ENCODE data around the gene MYNN. TPM values are rescaled to one million over a fixed set of nuclear protein-coding genes. Genes with fewer than 3 reads are reported as not detected.

MYNN gene
- total and polyA plus RNA-seq, 2 of the 13 experiments (the other 11 are each of a cell fraction or from before 2014, with no cell fraction given): 10.4 to 17.6 TPM

- TF ChIP-seq DMAP1 (CRISPR knock-in tag; IDR thresholded peaks at IDR 0.05) (peak; percentile 86; the same call in 1 of the 2 replicates), BRCA1 (CRISPR knock-in tag; IDR thresholded peaks at IDR 0.05) (peak; percentile 93; the same call in 1 of the 2 replicates), ZNF335 (CRISPR knock-in tag; IDR thresholded peaks at IDR 0.05) (no peak), RAD21 (CRISPR knock-in tag; IDR thresholded peaks at IDR 0.05) (peak; percentile 32; the same call in 1 of the 2 replicates), ZNF441 (CRISPR knock-in tag; IDR thresholded peaks at IDR 0.05; ENCODE audit: borderline replicate concordance) (peak; percentile 16; the same call in 1 of the 2 replicates), KLF13 (CRISPR knock-in tag; IDR thresholded peaks at IDR 0.05) (no peak), CREM (IDR thresholded peaks at IDR 0.05) (peak; percentile 93), CREM (CRISPR knock-in tag; IDR thresholded peaks at IDR 0.05) (no peak; the same call in 1 of the 2 replicates), ZNF616 (CRISPR knock-in tag; IDR thresholded peaks at IDR 0.05; ENCODE audit: low read depth) (no peak), NR2F6 (IDR thresholded peaks at IDR 0.05) (no peak), NR2F6 (CRISPR knock-in tag; IDR thresholded peaks at IDR 0.05) (no peak), STAG1 (CRISPR knock-in tag; IDR thresholded peaks at IDR 0.05) (0 out of 2 replicates have a peak, but pooled peaks have one; percentile 12), ZNF549 (CRISPR knock-in tag; IDR thresholded peaks at IDR 0.05) (no peak), RARA (CRISPR knock-in tag; IDR thresholded peaks at IDR 0.05) (peak; percentile 32; the same call in 1 of the 2 replicates), ZNF780A (CRISPR knock-in tag; IDR thresholded peaks at IDR 0.05) (peak; percentile 81; the same call in 1 of the 2 replicates), AKAP8 (CRISPR knock-in tag; IDR thresholded peaks at IDR 0.05) (no peak), MLLT10 (CRISPR knock-in tag; IDR thresholded peaks at IDR 0.05) (no peak), HDAC1 (CRISPR knock-in tag; IDR thresholded peaks at IDR 0.05) (peak; percentile 89), KDM1A (CRISPR knock-in tag; IDR thresholded peaks at IDR 0.05) (no peak), ZNF501 (CRISPR knock-in tag; IDR thresholded peaks at IDR 0.05) (peak; percentile 91), ZNF431 (CRISPR knock-in tag; IDR thresholded peaks at IDR 0.05; ENCODE audit: borderline replicate concordance, low read depth) (peak; percentile 48; the same call in 1 of the 2 replicates), ZNF160 (CRISPR knock-in tag; IDR thresholded peaks at IDR 0.05) (peak; percentile 68; the same call in 1 of the 2 replicates), MXD1 (CRISPR knock-in tag; IDR thresholded peaks at IDR 0.05) (peak; percentile 90)
- TF ChIP-seq, protein P1, sequence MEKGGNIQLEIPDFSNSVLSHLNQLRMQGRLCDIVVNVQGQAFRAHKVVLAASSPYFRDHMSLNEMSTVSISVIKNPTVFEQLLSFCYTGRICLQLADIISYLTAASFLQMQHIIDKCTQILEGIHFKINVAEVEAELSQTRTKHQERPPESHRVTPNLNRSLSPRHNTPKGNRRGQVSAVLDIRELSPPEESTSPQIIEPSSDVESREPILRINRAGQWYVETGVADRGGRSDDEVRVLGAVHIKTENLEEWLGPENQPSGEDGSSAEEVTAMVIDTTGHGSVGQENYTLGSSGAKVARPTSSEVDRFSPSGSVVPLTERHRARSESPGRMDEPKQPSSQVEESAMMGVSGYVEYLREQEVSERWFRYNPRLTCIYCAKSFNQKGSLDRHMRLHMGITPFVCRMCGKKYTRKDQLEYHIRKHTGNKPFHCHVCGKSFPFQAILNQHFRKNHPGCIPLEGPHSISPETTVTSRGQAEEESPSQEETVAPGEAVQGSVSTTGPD (CRISPR knock-in tag; IDR thresholded peaks at IDR 0.05): no peak
- TF ChIP-seq, protein P2, sequence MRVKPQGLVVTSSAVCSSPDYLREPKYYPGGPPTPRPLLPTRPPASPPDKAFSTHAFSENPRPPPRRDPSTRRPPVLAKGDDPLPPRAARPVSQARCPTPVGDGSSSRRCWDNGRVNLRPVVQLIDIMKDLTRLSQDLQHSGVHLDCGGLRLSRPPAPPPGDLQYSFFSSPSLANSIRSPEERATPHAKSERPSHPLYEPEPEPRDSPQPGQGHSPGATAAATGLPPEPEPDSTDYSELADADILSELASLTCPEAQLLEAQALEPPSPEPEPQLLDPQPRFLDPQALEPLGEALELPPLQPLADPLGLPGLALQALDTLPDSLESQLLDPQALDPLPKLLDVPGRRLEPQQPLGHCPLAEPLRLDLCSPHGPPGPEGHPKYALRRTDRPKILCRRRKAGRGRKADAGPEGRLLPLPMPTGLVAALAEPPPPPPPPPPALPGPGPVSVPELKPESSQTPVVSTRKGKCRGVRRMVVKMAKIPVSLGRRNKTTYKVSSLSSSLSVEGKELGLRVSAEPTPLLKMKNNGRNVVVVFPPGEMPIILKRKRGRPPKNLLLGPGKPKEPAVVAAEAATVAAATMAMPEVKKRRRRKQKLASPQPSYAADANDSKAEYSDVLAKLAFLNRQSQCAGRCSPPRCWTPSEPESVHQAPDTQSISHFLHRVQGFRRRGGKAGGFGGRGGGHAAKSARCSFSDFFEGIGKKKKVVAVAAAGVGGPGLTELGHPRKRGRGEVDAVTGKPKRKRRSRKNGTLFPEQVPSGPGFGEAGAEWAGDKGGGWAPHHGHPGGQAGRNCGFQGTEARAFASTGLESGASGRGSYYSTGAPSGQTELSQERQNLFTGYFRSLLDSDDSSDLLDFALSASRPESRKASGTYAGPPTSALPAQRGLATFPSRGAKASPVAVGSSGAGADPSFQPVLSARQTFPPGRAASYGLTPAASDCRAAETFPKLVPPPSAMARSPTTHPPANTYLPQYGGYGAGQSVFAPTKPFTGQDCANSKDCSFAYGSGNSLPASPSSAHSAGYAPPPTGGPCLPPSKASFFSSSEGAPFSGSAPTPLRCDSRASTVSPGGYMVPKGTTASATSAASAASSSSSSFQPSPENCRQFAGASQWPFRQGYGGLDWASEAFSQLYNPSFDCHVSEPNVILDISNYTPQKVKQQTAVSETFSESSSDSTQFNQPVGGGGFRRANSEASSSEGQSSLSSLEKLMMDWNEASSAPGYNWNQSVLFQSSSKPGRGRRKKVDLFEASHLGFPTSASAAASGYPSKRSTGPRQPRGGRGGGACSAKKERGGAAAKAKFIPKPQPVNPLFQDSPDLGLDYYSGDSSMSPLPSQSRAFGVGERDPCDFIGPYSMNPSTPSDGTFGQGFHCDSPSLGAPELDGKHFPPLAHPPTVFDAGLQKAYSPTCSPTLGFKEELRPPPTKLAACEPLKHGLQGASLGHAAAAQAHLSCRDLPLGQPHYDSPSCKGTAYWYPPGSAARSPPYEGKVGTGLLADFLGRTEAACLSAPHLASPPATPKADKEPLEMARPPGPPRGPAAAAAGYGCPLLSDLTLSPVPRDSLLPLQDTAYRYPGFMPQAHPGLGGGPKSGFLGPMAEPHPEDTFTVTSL (CRISPR knock-in tag; IDR thresholded peaks at IDR 0.05; ENCODE audit: borderline replicate concordance): no peak
Measured at GRCh38 chr3:169772897-169773816, at the start of gene MYNN (continued).
